ENCODE data around the gene DDX17.

Gene DDX17

GRCh38 chr22:38467904-38468442 is 38.1 kb downstream of the DDX17 start, which contains the start of gene KDELR3:
KDELR3 (plus strand) TSS chr22:38468096; CDS start chr22:38468234, 138 bp downstream.
- in situ Hi-C loops (cut with HindIII; ENCODE audit: low sequenced_read_pairs), result no loop called here

DNA sequence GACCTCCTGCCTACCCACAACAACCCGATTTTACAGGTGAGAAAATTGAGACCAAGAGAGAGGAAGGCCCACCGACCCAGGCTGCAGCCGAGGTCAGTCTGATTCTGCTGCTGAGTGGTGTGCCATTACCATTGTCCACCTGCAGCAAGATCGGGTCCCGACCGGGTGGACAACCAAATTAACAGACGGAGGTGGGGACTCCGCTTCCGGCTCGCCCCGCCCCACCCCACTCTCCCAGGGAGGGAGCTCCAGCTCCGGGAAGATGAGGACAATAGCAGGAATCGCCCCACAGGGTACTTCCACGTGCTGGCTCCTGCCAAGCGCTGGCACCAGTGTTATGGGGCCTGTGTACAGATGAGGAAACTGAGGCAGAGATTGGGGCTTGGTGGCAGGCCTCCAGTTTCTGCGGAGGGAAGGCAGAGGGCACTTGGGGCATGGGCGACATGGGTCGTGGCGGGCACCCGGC is 38.6 kb downstream of the DDX17 start:
- in situ Hi-C loops (cut with HindIII; ENCODE audit: low sequenced_read_pairs), result no loop called here

- in situ Hi-C loops (cut with HindIII; ENCODE audit: low sequenced_read_pairs), result no loop called here
These were observed 40.2 kb downstream of the DDX17 start for GRCh38 chr22:38465673-38466490.

DNA sequence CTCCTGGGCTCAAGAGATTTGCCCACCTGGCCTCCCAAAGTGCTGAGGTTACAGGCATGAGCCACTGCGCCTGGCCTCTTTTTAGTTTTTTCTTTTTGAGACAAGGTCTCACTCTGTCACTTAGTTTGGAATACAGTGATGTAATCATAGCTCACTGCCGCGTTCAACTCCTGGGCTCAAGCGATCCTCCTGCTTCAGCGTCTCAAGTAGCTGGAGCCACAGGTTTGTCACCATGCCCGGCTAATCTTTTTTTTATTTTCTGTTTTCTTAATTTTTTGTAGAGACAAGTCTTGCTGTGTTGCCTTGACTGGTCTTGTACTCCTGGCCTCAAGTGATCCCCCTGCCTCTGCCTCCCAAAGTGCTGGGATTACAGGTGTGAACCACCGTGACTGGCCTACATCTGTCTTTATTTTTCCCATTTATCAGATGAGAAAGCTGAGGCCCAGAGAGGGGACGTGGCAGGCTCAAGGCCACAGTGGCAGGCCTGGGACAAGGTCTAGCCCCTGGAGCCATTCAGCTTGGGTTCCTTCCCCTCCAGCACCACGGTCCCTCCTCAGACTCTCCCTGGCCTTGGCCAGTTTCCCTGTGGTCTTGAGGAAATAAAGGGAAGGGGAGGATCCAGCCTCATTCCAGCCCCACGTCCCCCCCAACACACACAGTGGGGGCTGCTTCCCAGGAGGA is 41.0 kb downstream of the DDX17 start:
- in situ Hi-C loops (cut with HindIII; ENCODE audit: low sequenced_read_pairs), result no loop called here

- in situ Hi-C loops (cut with HindIII; ENCODE audit: low sequenced_read_pairs), result no loop called here
These were observed 42.9 kb downstream of the DDX17 start for GRCh38 chr22:38462960-38463784.

DNA sequence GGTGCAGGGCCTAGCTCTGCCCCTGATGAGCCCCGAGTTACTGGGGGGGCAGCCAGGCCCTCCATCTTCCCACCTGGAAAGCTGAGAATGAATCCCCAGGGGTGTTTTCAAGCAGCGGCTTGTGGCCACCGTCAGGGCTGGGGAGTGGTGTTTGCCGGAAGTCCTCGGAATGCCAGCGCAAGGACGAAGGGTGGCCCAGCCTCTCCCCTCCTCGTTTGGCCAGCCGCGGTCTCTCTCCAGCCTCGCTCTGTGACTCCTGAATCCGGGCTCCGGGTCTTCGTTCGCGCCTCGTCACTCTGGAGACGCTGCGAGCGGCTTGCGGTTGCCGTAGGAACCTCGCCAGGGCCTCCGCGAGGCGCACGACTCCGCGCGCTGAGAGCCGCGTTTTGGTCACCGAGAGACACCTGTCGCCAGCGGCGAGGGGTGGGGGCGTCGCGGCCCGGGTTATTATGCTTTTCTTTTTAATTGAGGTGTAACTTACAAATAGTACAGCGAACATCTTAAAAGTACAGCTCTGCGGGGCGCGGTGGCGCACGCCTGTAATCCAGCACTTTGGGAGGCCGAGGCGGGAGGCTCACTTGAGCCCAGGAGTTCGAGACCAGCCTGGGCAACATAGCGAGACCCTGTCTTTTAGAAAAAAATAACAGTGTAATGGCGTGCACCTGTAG is 44.6 kb downstream of the DDX17 start:
- in situ Hi-C loops (cut with HindIII; ENCODE audit: low sequenced_read_pairs), result no loop called here

- in situ Hi-C loops (cut with HindIII; ENCODE audit: low sequenced_read_pairs), result no loop called here
These were observed 45.1 kb downstream of the DDX17 start for GRCh38 chr22:38461057-38461413.

DNA sequence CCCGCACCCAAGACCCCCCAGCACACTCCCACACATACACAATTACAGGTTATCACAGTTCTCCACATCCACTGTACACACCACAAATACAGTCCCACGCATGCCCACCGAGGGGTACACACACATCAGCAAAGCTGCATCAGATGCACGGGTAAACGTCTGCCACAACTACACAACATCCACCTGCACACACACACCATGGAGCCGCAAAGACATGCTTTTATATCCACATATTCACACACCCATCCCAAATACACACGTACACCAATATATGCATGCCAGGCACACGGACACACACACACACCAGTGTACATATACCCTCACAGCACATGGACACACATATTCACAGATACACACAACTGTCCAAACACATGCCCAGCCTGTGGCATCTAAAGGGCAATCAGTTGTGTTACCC is 45.7 kb downstream of the DDX17 start:
- in situ Hi-C loops (cut with HindIII; ENCODE audit: low sequenced_read_pairs), result no loop called here

DNA sequence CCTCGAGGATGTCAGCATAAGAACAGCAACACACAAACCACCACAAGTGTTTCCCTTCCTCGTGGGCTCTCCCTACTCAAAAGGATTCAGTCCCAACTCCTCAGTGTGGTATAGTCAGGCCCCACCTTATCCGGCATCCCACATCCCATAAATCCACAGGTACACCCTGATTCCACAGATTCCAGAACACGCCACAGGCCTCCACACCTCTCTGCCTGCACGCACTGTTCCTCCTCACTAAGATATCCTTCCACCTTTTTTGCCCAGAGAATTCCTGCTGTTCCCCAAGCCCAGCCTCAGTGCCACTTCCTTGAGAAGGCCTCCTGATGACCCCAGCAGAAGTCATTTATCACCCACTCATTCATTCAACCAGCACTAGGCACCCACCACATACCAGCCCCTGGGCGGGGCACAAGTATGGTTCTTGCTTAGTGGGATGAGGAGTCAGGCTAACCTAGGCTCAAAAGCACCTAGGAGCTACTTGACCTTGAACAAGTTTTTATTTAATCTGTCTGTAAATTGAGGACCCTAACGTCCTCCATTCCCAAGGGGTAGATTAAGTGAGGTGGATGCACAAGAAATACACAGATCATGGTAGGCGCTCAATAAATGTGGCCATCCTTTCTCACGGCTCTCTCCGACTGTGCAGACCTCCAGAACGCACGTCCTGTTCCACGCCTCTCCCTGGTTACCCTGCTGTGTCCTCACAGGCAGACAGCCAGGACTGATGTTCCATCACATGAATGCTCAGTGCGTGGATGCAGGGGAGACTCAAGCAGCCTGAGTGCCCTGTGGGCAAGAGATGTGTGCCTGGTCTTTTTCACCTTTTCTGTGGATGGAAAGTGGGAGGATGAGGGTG is 49.0 kb downstream of the DDX17 start:
- in situ Hi-C loops (cut with HindIII; ENCODE audit: low sequenced_read_pairs), result no loop called here

DNA sequence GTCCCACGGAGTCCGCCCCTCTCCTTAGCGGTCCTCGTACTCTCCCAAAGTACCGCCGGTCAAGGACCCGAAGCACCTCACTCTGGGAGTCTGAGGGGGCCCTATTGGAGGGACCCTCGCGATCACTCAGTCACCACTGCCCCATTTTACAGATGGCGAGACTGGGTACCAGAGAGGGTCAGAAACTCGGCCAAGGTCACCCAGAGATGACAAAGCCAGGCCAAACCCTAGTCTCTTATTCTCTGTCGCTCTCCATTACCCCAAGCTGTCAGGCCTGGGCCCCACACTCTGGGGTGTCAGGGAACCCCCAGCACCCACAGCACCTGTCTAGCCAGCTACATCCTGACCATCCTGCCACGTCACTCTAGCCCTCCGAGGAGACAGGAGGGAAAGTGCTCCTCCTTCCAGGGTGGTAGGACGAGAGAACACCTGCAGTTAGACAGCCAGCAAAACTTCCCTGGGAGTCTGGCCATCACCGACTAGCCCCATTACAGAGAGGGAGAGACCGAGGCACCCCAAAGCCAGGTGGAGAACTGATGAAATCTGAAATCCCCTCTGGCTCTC is 49.8 kb downstream of the DDX17 start:
- in situ Hi-C loops (cut with HindIII; ENCODE audit: low sequenced_read_pairs), result no loop called here

- in situ Hi-C loops (cut with HindIII; ENCODE audit: low sequenced_read_pairs), result no loop called here
These were observed 50.4 kb downstream of the DDX17 start for GRCh38 chr22:38455530-38456271.

- in situ Hi-C loops (cut with HindIII; ENCODE audit: low sequenced_read_pairs), result no loop called here
These were observed 51.0 kb downstream of the DDX17 start, which contains the start of gene KCNJ4 for GRCh38 chr22:38455076-38455529. KCNJ4 (minus strand) TSS chr22:38455199; CDS start chr22:38428132, 27,067 bp downstream.

DNA sequence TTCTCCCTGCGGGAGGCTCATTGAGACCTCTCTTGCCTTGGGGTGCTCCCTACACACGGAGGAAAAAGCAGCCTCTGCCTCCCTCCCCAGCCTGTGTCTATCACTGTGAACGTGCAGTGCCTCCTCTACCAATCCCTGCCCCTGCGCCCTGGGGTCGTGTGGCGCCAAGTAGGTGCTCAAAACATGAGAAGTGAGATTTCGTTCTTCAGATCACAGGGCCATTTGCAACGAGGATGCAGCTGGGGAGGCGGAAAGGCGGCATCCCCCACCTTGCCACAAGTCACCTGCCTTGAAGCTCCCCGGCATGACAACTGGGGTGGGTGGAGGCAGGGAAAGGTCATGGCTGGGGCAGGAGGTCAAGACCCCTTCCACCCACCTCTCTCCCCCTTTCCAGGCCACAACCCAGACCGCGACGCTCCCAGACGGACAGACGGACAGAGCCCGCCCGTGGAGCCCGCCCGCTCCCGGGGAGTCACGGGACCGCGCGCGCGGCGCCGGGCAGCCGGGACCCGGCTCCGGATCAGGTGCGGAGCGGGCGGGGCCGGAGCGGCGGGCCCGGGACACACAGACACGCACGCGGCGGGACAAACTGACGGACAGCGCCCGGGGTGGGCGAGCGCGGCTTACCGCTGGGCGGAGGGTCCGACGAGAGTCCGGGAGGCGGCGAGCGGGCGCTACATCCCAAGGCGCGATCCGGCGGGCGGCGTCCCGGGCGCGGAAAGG is 51.6 kb downstream of the DDX17 start:
- in situ Hi-C loops (cut with HindIII; ENCODE audit: low sequenced_read_pairs), result no loop called here

DNA sequence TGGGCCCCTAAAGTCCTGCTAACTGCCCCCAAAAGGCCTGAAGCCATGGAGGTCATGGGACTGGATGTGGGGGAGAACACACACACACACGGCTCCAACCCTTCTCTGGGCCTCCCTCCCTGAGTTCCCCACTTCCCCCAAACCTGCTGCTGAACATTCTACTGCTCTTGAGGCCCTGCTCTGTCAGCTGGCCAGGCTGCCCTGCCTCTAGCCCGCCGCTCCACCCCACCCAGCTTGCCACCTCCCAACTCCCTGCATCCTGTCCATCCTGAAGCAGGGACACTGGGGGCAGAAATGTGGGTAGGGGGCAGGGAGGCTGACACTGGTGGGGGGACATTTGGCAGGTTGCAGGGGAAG is 52.1 kb downstream of the DDX17 start:
- in situ Hi-C loops (cut with HindIII; ENCODE audit: low sequenced_read_pairs), result no loop called here

DNA sequence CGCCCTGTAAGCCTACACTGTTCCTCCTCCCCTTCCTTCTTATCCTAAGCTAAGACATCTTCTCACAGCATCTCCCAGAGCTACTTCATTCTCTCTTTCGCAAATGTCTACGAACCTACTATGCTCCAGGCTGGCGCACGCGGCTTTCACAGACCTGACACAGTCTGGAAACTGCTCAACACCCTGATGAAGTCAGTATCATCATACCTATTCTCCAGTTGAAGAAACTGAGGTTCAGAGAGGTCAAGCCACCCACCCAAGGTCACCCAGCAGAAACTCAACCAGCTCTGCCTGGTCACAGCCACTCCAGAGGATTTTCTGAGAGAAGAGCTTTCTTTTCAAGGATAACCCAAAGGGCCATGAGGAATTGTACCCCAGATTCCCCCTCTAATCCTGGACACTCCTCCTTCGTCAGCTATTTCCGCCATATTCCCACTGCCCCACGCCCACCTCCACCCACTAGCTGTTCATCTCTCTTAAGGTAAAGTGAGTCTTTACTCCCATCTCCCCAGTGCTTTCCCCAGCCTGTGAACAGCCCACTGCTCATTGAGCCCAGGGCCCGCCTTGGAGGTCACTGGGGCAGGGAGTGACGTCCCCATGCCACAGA is 52.9 kb downstream of the DDX17 start:
- in situ Hi-C loops (cut with HindIII; ENCODE audit: low sequenced_read_pairs), result no loop called here

DNA sequence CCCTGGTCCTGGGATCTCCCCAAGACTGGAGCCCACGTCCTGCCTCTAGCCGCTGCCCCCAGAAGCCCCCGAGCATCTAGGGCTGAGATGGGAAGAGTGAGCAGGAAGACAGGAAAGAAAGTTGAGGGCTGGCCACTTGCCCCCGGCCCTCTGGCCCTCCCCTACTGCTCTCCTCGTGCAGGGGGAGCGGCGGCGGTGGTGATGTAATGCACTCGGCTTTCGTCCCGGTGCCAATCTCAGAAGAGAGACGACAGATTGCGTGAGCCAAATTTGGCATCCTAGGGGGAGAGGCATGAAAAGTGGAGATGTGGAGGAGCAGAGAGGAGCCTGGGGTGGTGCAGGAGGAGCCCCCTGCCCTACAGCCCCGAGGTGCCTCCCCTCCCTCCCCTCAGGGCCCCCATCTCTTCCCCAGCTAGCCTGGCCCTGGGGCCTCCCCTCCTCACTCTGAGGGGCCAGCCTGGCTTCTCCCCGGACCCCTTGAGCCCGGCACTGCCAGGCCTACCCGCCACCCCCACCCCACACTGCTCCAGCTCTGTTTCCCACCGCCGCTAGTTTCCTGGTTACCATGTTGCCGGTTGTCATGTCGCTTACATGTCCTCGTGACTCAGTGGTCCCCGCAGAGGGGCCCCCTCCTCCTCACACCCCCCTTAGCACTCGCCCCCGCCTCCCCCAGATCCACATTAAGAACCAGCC is 53.6 kb downstream of the DDX17 start:
- in situ Hi-C loops (cut with HindIII; ENCODE audit: low sequenced_read_pairs), result no loop called here

- in situ Hi-C loops (cut with HindIII; ENCODE audit: low sequenced_read_pairs), result no loop called here
These were observed 54.2 kb downstream of the DDX17 start for GRCh38 chr22:38451864-38452263.

Measured in endothelial cell of hepatic sinusoid (primary cell).